NCI-H2227 treated with DMSO at 0.1 percent for 48 hours (cell line): ENCODE results near the gene MARCKS.

Experiments used
- DNase-seq: peaks from one replicate; lab custom pipeline; 2025; lab: John Stamatoyannopoulos, UW

The MARCKS gene

GRCh38 chr6:113853252-113853651 is 3.9 kb upstream of the MARCKS start:
- no peak for DNase-seq

- peak; percentile 85 for DNase-seq
Observed at GRCh38 chr6:113854531-113855499, 2.3 kb upstream of the MARCKS start.

GRCh38 chr6:113855500-113856374 is 1.4 kb upstream of the MARCKS start:
- peak; percentile 62 for DNase-seq

- no peak for DNase-seq
Observed at GRCh38 chr6:113856375-113856624, 845 bp upstream of the MARCKS start.

- DNase-seq, result peak; percentile 63
Observed at GRCh38 chr6:113857556-113858479, 673 bp downstream of the MARCKS start.

GRCh38 chr6:113858480-113859348 is 1.6 kb downstream of the MARCKS start:
- DNase-seq, result peak; percentile 82

GRCh38 chr6:113859349-113860180 is 2.4 kb downstream of the MARCKS start:
- DNase-seq, result no peak

- peak; percentile 13 for DNase-seq
Observed at GRCh38 chr6:113860181-113860955, 3.2 kb downstream of the MARCKS start.

GRCh38 chr6:113862112-113862511 is 5.0 kb downstream of the MARCKS start:
- no peak for DNase-seq

GRCh38 chr6:113870917-113871316 is 13.8 kb downstream of the MARCKS start:
- no peak for DNase-seq

GRCh38 chr6:113871975-113872374 is 14.8 kb downstream of the MARCKS start:
- no peak for DNase-seq

GRCh38 chr6:113873043-113873667 is 16.0 kb downstream of the MARCKS start:
- DNase-seq, result no peak

- no peak for DNase-seq
Observed at GRCh38 chr6:113875470-113875869, 18.3 kb downstream of the MARCKS start.

GRCh38 chr6:113876695-113877094 is 19.6 kb downstream of the MARCKS start:
- DNase-seq, result no peak

GRCh38 chr6:113879186-113880096 is 22.3 kb downstream of the MARCKS start:
- DNase-seq, result peak; percentile 43

GRCh38 chr6:113881478-113881980 is 24.4 kb downstream of the MARCKS start:
- DNase-seq, result no peak

- no peak for DNase-seq
Observed at GRCh38 chr6:113882336-113883022, 25.3 kb downstream of the MARCKS start.
